K562 (cell line): Measurements from ENCODE around the gene VSIG4. TPM values are rescaled to one million over a fixed set of nuclear protein-coding genes. Genes with fewer than 3 reads are reported as not detected.

Experiments
- BHLHE40 ChIP-seq: IDR thresholded peaks from 2 replicates; pipeline ENCODE4 v1.6.1; 2011; ENCODE audit warnings: low read length, improper control_type of control experiment
- CC2D1A ChIP-seq: fragments of 450-650 bp; IDR thresholded peaks from 2 replicates; pipeline ENCODE4 v1.6.1; 2017; ENCODE audit warnings: mild to moderate bottlenecking
- HNRNPUL1 ChIP-seq: fragments of 200-400 bp; formaldehyde crosslinking; IDR thresholded peaks from 2 replicates; pipeline ENCODE4 v1.6.1; 2017; ENCODE audit warnings: low read length
- ILF3 ChIP-seq: fragments of 450-650 bp; IDR thresholded peaks from 2 replicates; pipeline ENCODE4 v1.6.1; 2018; ENCODE audit warnings: antibody characterized with exemption, mild to moderate bottlenecking, moderate library complexity, borderline replicate concordance
- MYBL2 ChIP-seq, 2 experiments: fragments of 450-650 bp in 1 of 2; sonication (generic) in 1 of 2; formaldehyde crosslinking in 1 of 2; IDR thresholded peaks; 2 replicates each; pipeline versions ENCODE4 v1.6.1 to v1.8.1; 2017 to 2022; ENCODE audit warnings: borderline replicate concordance in 1 of 2, inconsistent platforms in 1 of 2, low read depth in 1 of 2, mild to moderate bottlenecking in 1 of 2, missing genetic modification reagents in 1 of 2, moderate library complexity in 1 of 2
- NFE2L1 ChIP-seq: fragments of 450-650 bp; IDR thresholded peaks from 2 replicates; pipeline ENCODE4 v1.6.1; 2016; ENCODE audit warnings: missing genetic modification characterization, low read depth, mild to moderate bottlenecking, missing compliant biosample characterization, moderate library complexity, borderline replicate concordance
- RAD21 ChIP-seq, 2 experiments: fragments of 250-450 bp in 1 of 2; fragments of 450-650 bp in 1 of 2; sonication (Bioruptor Pico) in 1 of 2; formaldehyde crosslinking in 1 of 2; IDR thresholded peaks in 1 of 2; conservative IDR thresholded peaks in 1 of 2; 2 replicates each; pipeline versions ENCODE4 v1.4.0 to v1.8.0; 2020 to 2022; ENCODE audit warnings: mild to moderate bottlenecking in 2 of 2, moderate library complexity in 1 of 2
- RBM34 ChIP-seq: fragments of 200-400 bp; formaldehyde crosslinking; IDR thresholded peaks from 2 replicates; pipeline ENCODE4 v1.6.1; 2018; ENCODE audit warnings: low read length, borderline replicate concordance; ENCODE audit not compliant: insufficient read depth
- TARDBP ChIP-seq: fragments of 450-650 bp; IDR thresholded peaks from 2 replicates; pipeline ENCODE4 v1.6.1; 2016
- ZKSCAN8 ChIP-seq: fragments of 200-800 bp; sonication (Bioruptor generic); IDR thresholded peaks from 2 replicates; pipeline ENCODE4 v1.6.1; 2016; ENCODE audit warnings: missing genetic modification characterization, missing compliant biosample characterization
- ZNF212 ChIP-seq: fragments of 450-650 bp; formaldehyde crosslinking; IDR thresholded peaks from 2 replicates; pipeline ENCODE4 v1.4.0; 2020; ENCODE audit warnings: mild to moderate bottlenecking
- ZNF282 ChIP-seq: sonication (generic); formaldehyde crosslinking; IDR thresholded peaks from 2 replicates; pipeline ENCODE4 v1.8.1; 2023; ENCODE audit warnings: missing genetic modification reagents
- ZNF780A ChIP-seq: fragments of 250-450 bp; sonication (Bioruptor Pico); IDR thresholded peaks from 2 replicates; pipeline ENCODE4 v1.5.0; 2021; ENCODE audit warnings: mild to moderate bottlenecking
- polyA plus RNA-seq, 8 experiments: library from polyadenylated mRNA; depleted of rRNA in 4 of 8; stranded (reverse) in 5 of 8; unstranded in 3 of 8; fragments of >200 nt; fragmentation: Nextera tagmentation in 2 of 8; fragmentation: Illumina TruSeq in 1 of 8; extraction: Ambion mirVana in 2 of 8; extraction: Trizol in 1 of 8; gene quantifications; 2 replicates each; pipeline versions ENCODE4 v1.2.1 to v1.2.3, GENCODE V29; 2011 to 2014; ENCODE audit warnings: inconsistent platforms in 1 of 8, missing spikeins in 1 of 8
- total RNA-seq, 7 experiments: library from RNA; depleted of rRNA in 6 of 7; stranded (reverse); fragments of >200 nt in 6 of 7; fragmentation: Illumina TruSeq in 2 of 7; extraction: Trizol in 2 of 7; gene quantifications; 2 replicates each; pipeline versions ENCODE4 v1.2.1 to v1.2.3, GENCODE V29; 2011 to 2021; ENCODE audit warnings: low replicate concordance in 1 of 7
- TF ChIP-seq, protein P1 (sequence below): sonication (generic); formaldehyde crosslinking; IDR thresholded peaks from 2 replicates; pipeline ENCODE4 v1.8.0; 2023; ENCODE audit warnings: mild to moderate bottlenecking, missing genetic modification reagents
- TF ChIP-seq, protein P2 (sequence below): sonication (generic); formaldehyde crosslinking; IDR thresholded peaks from 2 replicates; pipeline ENCODE4 v1.8.0; 2022; ENCODE audit warnings: missing genetic modification reagents, mild to moderate bottlenecking, borderline replicate concordance
- TF ChIP-seq, protein P3 (sequence below), 2 experiments: fragments of 200-800 bp in 1 of 2; sonication (Bioruptor generic) in 1 of 2; sonication (generic) in 1 of 2; formaldehyde crosslinking in 1 of 2; IDR thresholded peaks in 1 of 2; conservative IDR thresholded peaks in 1 of 2; 2 replicates each; pipeline versions ENCODE4 v1.5.0 to v1.6.1; 2016 to 2020; ENCODE audit warnings: missing compliant biosample characterization in 1 of 2, missing genetic modification characterization in 1 of 2, missing genetic modification reagents in 1 of 2
- TF ChIP-seq, protein P4 (sequence below): fragments of 450-650 bp; IDR thresholded peaks from 2 replicates; pipeline ENCODE4 v1.6.1; 2016; ENCODE audit warnings: missing biosample characterization, missing genetic modification characterization
- TF ChIP-seq, protein P5 (sequence below): fragments of 250-450 bp; sonication (Bioruptor Pico); IDR thresholded peaks from 2 replicates; pipeline ENCODE4 v1.8.0; 2022; ENCODE audit warnings: moderate library complexity, mild to moderate bottlenecking, inconsistent platforms

VSIG4 gene
- total and polyA plus RNA-seq, 9 of the 15 experiments (the other 6 are each of a cell fraction or from before 2014, with no cell fraction given) = 0.22 to 1.6 (median 0.46) TPM; not detected in 1

DNA sequence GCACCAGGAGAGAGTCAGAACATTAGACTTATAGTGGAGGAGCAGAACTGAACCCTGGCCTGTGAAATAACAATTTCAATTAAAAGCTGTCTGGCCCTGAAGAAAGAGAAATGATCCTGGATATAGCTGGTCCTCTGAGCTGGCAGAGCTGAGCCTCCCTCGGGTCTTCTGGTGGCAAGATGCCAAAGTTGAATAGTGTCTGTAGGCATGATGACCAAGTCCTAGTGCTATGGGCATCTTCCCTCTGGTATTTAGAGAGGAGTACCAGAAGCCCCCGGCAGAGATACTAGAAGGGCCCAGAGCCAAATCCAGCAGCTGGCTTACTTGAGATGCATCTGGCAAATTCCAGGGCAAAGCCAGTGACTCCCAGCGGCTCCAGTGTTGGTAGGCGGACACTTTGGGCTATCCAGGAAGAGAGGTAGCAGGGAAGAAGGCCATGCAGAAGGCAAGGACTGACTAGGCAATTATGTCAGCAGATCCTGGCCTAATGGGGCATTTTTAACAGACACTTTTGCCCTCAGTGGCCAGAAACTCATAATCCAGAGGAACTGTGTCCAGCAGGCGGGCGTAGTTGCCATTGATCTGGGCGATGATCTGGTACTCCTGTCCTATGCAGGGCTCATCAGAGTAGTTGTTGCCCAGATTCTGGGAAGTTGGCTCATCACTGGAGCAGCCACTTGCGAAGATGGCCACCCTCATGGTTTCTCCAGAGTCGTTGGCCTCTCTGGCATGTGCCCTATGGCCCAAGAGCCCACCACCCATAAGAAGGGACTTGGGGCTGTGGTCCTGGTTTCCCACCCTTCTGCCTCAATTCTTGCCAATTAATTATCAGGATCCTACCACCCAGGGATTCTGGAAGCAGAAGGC lies 17.9 kb downstream of the VSIG4 start (continued):
- TF ChIP-seq, protein P1, sequence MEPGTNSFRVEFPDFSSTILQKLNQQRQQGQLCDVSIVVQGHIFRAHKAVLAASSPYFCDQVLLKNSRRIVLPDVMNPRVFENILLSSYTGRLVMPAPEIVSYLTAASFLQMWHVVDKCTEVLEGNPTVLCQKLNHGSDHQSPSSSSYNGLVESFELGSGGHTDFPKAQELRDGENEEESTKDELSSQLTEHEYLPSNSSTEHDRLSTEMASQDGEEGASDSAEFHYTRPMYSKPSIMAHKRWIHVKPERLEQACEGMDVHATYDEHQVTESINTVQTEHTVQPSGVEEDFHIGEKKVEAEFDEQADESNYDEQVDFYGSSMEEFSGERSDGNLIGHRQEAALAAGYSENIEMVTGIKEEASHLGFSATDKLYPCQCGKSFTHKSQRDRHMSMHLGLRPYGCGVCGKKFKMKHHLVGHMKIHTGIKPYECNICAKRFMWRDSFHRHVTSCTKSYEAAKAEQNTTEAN (CRISPR knock-in tag) = no peak
- TF ChIP-seq BHLHE40 (no peak), HNRNPUL1 (no peak), ILF3 (peak; percentile 11; the same call in 1 of the 2 replicates), ZNF780A (CRISPR knock-in tag) (0 out of 2 replicates have a peak, but pooled peaks have one; percentile 6), RAD21 (CRISPR knock-in tag; conservative IDR thresholded peaks at IDR 0.05 in 1 of 2, IDR thresholded peaks at IDR 0.05 in 1 of 2) (peak in 1 of 2 experiments; percentile 5; a peak in 1 of 4 replicates), RBM34 (no peak), CC2D1A (no peak), MYBL2 (IDR thresholded peaks at IDR 0.05; ENCODE audit: low read depth) (no peak), MYBL2 (CRISPR knock-in tag; IDR thresholded peaks at IDR 0.05; ENCODE audit: borderline replicate concordance) (no peak), NFE2L1 (tag) (no peak), ZNF212 (CRISPR knock-in tag) (0 out of 2 replicates have a peak, but pooled peaks have one; percentile 30), ZNF282 (CRISPR knock-in tag) (no peak), TARDBP (no peak), ZKSCAN8 (CRISPR knock-in tag) (no peak)
- TF ChIP-seq, protein P2, sequence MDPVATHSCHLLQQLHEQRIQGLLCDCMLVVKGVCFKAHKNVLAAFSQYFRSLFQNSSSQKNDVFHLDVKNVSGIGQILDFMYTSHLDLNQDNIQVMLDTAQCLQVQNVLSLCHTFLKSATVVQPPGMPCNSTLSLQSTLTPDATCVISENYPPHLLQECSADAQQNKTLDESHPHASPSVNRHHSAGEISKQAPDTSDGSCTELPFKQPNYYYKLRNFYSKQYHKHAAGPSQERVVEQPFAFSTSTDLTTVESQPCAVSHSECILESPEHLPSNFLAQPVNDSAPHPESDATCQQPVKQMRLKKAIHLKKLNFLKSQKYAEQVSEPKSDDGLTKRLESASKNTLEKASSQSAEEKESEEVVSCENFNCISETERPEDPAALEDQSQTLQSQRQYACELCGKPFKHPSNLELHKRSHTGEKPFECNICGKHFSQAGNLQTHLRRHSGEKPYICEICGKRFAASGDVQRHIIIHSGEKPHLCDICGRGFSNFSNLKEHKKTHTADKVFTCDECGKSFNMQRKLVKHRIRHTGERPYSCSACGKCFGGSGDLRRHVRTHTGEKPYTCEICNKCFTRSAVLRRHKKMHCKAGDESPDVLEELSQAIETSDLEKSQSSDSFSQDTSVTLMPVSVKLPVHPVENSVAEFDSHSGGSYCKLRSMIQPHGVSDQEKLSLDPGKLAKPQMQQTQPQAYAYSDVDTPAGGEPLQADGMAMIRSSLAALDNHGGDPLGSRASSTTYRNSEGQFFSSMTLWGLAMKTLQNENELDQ (CRISPR knock-in tag) = no peak
- TF ChIP-seq, protein P3, sequence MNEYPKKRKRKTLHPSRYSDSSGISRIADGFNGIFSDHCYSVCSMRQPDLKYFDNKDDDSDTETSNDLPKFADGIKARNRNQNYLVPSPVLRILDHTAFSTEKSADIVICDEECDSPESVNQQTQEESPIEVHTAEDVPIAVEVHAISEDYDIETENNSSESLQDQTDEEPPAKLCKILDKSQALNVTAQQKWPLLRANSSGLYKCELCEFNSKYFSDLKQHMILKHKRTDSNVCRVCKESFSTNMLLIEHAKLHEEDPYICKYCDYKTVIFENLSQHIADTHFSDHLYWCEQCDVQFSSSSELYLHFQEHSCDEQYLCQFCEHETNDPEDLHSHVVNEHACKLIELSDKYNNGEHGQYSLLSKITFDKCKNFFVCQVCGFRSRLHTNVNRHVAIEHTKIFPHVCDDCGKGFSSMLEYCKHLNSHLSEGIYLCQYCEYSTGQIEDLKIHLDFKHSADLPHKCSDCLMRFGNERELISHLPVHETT (CRISPR knock-in tag; conservative IDR thresholded peaks at IDR 0.05 in 1 of 2, IDR thresholded peaks at IDR 0.05 in 1 of 2) = no peak
- TF ChIP-seq, protein P4, sequence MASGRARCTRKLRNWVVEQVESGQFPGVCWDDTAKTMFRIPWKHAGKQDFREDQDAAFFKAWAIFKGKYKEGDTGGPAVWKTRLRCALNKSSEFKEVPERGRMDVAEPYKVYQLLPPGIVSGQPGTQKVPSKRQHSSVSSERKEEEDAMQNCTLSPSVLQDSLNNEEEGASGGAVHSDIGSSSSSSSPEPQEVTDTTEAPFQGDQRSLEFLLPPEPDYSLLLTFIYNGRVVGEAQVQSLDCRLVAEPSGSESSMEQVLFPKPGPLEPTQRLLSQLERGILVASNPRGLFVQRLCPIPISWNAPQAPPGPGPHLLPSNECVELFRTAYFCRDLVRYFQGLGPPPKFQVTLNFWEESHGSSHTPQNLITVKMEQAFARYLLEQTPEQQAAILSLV = no peak
- TF ChIP-seq, protein P5, sequence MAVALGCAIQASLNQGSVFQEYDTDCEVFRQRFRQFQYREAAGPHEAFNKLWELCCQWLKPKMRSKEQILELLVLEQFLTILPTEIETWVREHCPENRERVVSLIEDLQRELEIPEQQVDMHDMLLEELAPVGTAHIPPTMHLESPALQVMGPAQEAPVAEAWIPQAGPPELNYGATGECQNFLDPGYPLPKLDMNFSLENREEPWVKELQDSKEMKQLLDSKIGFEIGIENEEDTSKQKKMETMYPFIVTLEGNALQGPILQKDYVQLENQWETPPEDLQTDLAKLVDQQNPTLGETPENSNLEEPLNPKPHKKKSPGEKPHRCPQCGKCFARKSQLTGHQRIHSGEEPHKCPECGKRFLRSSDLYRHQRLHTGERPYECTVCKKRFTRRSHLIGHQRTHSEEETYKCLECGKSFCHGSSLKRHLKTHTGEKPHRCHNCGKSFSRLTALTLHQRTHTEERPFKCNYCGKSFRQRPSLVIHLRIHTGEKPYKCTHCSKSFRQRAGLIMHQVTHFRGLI (CRISPR knock-in tag) = no peak
